Ishikawa (cell line): Measurements from ENCODE around the gene CCSER2.

Experiments used
- CEBPB ChIP-seq: IDR thresholded peaks from 2 replicates; pipeline ENCODE4 v1.6.1; 2012
- CREB1 ChIP-seq: IDR thresholded peaks from 2 replicates; pipeline ENCODE4 v1.6.1; 2012; ENCODE audit warnings: low read depth
- EGR1 ChIP-seq: IDR thresholded peaks from 2 replicates; pipeline ENCODE4 v1.6.1; 2012
- EP300 ChIP-seq: IDR thresholded peaks from 2 replicates; pipeline ENCODE4 v1.6.1; 2012; ENCODE audit warnings: borderline replicate concordance
- FOXM1 ChIP-seq: IDR thresholded peaks from 2 replicates; pipeline ENCODE4 v1.6.1; 2012; ENCODE audit warnings: low read depth, borderline replicate concordance
- MAX ChIP-seq: IDR thresholded peaks from 2 replicates; pipeline ENCODE4 v1.6.1; 2012
- NFIC ChIP-seq: IDR thresholded peaks from 2 replicates; pipeline ENCODE4 v1.6.1; 2012
- RAD21 ChIP-seq: IDR thresholded peaks from 2 replicates; pipeline ENCODE4 v1.6.1; 2012; ENCODE audit warnings: low read depth
- REST ChIP-seq: IDR thresholded peaks from 2 replicates; pipeline ENCODE4 v1.6.1; 2012; ENCODE audit warnings: low read depth, mild to moderate bottlenecking
- TAF1 ChIP-seq: IDR thresholded peaks from 2 replicates; pipeline ENCODE4 v1.6.1; 2012; ENCODE audit warnings: low read depth, mild to moderate bottlenecking
- TCF12 ChIP-seq: IDR thresholded peaks from 2 replicates; pipeline ENCODE4 v1.6.1; 2012; ENCODE audit warnings: low read depth
- TEAD4 ChIP-seq: IDR thresholded peaks from 2 replicates; pipeline ENCODE4 v1.6.1; 2012
- YY1 ChIP-seq: IDR thresholded peaks from 2 replicates; pipeline ENCODE4 v1.6.1; 2012; ENCODE audit warnings: low read depth
- ZBTB7A ChIP-seq: IDR thresholded peaks from 2 replicates; pipeline ENCODE4 v1.6.1; 2012; ENCODE audit warnings: low read depth
- TF ChIP-seq, protein P1 (sequence below): IDR thresholded peaks from 2 replicates; pipeline ENCODE4 v1.6.1; 2012

CCSER2 gene

DNA sequence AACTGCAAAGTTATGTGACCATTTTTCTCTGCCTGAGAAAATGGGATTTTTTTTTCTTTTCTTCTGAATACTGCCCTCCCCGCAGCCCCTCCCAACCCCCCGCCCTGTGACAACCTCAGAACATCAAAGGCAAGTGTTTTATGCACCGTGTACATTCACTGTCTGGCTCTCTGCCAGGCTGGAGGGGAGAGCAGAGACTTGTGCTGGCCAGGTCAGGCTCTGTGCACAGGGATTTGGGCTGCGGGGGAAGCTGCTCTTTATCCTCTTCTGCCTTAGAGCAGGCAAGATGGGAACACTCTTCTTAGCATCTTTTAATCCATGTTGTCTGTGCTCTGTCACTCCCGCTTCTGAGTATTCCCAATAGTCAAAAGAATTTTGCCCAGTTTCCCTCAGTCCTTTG lies 195.1 kb downstream of the CCSER2 start:
- TF ChIP-seq, protein P1, sequence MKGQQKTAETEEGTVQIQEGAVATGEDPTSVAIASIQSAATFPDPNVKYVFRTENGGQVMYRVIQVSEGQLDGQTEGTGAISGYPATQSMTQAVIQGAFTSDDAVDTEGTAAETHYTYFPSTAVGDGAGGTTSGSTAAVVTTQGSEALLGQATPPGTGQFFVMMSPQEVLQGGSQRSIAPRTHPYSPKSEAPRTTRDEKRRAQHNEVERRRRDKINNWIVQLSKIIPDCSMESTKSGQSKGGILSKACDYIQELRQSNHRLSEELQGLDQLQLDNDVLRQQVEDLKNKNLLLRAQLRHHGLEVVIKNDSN = no peak
- TF ChIP-seq CREB1 (no peak), REST (no peak), TCF12 (no peak), MAX (no peak), ZBTB7A (no peak), CEBPB (no peak), RAD21 (no peak), EP300 (no peak), NFIC (no peak; the same call in 1 of the 2 replicates), YY1 (no peak), TAF1 (no peak), FOXM1 (no peak), TEAD4 (no peak), EGR1 (no peak)

DNA sequence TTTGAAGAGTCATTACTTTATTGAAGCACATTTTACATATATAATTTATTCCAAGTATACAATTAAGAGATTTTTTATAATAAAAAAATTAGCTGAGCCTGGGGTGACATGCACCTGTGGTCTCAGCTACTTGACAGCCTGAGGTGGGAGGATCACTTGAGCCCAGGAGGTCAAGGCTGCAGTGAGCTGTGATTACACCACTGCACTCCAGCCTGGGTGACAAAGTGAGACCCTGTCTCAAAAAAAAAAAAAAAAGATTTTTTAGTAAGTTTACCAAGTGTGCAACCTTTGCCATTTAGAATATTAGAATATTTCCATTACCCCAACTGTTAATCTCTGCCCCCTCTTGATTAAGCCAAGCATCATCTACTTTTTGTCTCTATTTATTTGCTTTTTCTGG lies 196.0 kb downstream of the CCSER2 start:
- no peak for TF ChIP-seq TCF12
- TF ChIP-seq, protein P1 = no peak
- no peak for TF ChIP-seq MAX
- no peak for TF ChIP-seq TEAD4
- no peak for TF ChIP-seq TAF1
- TF ChIP-seq FOXM1 = no peak
- TF ChIP-seq ZBTB7A = no peak
- no peak for TF ChIP-seq EP300
- no peak for TF ChIP-seq CREB1
- no peak for TF ChIP-seq CEBPB
- TF ChIP-seq RAD21 = no peak
- TF ChIP-seq REST = no peak
- no peak for TF ChIP-seq YY1
- TF ChIP-seq NFIC = no peak
- no peak for TF ChIP-seq EGR1

DNA sequence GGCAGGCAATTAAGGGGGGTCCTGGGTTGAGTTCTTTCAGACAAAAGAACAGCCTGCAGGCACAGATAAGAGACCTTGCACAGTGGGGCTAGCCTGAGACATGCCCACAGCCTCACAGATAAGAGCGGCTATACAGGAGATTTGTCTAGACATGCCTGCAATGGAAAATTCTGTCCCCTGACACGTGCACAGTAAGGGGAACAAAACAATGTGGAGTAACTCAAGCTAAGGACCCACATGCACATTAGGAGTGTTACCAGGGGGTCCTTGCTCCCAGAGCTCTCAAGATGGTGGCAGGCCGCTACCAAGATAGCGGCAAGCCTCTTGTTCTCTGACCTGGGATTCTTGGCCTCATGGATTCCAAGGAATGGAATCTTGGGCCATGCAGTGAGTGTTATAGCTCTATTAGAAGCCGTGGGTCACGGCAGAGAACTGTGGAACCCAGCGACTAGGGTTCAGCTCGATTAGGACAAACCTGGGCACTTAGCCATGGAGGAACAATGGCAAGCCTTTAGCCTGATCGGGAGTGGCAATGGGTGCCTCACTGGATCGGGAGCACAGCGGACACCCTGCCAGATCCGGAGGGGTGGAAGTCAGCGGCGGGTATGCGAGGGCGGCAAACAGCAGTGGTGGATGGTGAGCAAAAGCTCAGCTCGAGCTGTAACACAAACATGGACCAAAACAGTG lies 196.9 kb downstream of the CCSER2 start:
- TF ChIP-seq FOXM1 = no peak

GRCh38 chr10:84530724-84531325 lies 202.4 kb downstream of the CCSER2 start:
- TF ChIP-seq ZBTB7A = no peak
- TF ChIP-seq NFIC = no peak
- TF ChIP-seq, protein P1 = no peak
- no peak for TF ChIP-seq RAD21
- no peak for TF ChIP-seq REST
- TF ChIP-seq MAX = no peak
- TF ChIP-seq TCF12 = no peak
- TF ChIP-seq CEBPB = no peak
- no peak for TF ChIP-seq TEAD4
- no peak for TF ChIP-seq TAF1
- TF ChIP-seq EGR1 = no peak
- no peak for TF ChIP-seq CREB1
- no peak for TF ChIP-seq YY1
- no peak for TF ChIP-seq FOXM1
- no peak for TF ChIP-seq EP300
